Measurements from ENCODE around the gene FNDC3B.

Gene FNDC3B

GRCh38 chr3:172441581-172441980 is 402.2 kb downstream of the FNDC3B start:
- FAIRE-seq: peak; percentile 21

GRCh38 chr3:172442606-172443005 is 403.2 kb downstream of the FNDC3B start:
- FAIRE-seq: no peak

GRCh38 chr3:172444821-172445220 is 405.4 kb downstream of the FNDC3B start:
- no peak for FAIRE-seq

- no peak for FAIRE-seq
Observed at GRCh38 chr3:172446198-172446597, 406.8 kb downstream of the FNDC3B start.

- no peak for FAIRE-seq
Observed at GRCh38 chr3:172447611-172448579, 408.5 kb downstream of the FNDC3B start, which contains the start of gene GHSR. GHSR (minus strand) TSS chr3:172448456; CDS start chr3:172448413, 43 bp downstream.

GRCh38 chr3:172448661-172449465 is 409.5 kb downstream of the FNDC3B start:
- no peak for FAIRE-seq

DNA sequence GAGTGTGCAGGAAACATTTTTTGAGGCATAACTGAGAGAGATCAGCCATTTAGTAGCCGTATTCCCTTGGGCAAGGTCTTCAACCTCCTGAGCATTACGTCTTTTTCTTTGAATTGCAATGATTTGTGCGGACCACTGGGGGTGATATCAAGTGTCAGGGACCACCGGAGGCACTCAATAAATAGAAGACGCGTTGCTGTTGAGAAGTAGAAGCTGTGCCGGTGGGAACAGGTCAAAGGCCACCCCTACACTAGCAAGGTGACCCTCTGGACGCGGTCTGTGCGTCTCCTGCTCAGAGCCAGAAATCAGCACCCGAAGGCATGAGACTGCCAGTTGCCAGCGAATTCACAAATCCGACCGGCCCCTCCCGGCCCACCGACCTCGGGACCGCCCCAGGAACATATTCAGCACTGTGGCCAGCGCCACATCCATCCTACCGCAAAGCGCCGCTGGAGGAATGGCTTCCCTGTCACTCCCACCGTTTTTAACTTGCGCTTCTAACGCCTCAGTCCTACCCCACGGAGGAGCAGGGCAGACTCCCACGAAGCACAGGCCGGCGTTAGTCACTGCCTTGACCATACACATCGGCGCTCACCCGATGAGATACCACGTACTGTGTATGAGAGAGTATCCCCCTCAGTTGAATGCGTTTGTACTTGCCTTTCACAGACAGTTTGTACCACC is 410.2 kb downstream of the FNDC3B start:
- no peak for FAIRE-seq

Measured in islet of Langerhans (tissue), 1 donor.